ENCODE data around the gene CIAPIN1. TPM values are rescaled to one million over a fixed set of nuclear protein-coding genes. Genes with fewer than 3 reads are reported as not detected.

Gene CIAPIN1
- total RNA-seq (27.1 TPM), polyA plus RNA-seq (10 to 100 TPM; 49.2 to 56.5 (median 53.3) TPM)

- peak within 1 kb of the TSS; percentile 92 to 98 (median 96) for H3K4me3 Mint-ChIP-seq
- H3K4me3 ChIP-seq (ENCODE audit: low read depth, low read length) = peak within 1 kb of the TSS; percentile 93
- H3K27me3 Mint-ChIP-seq = no peaks in the 10 kb centered on the region
- ATAC-seq (ENCODE audit: low read depth in 2 of 2) = peak; percentile 99 to 100
- peaks cover 17% of the 10 kb centered on the region for H3K36me3 ChIP-seq (ENCODE audit: control insufficient read depth, insufficient read depth, low read length)
- H3K4me1 Mint-ChIP-seq = peaks cover 18 to 44% (median 26%) of the 10 kb centered on the region in 4 donors
- H3K9me3 Mint-ChIP-seq = peaks cover 0 to 1% (median 0%) of the 10 kb centered on the region in 7 donors
- H3K36me3 Mint-ChIP-seq = peaks cover 6% of the 10 kb centered on the region
- peaks cover 23% of the 10 kb centered on the region for H3K4me1 ChIP-seq (ENCODE audit: control insufficient read depth, insufficient read depth, low read length, poor library complexity, severe bottlenecking)
- no peaks in the 10 kb centered on the region for H3K9me3 ChIP-seq (ENCODE audit: control insufficient read depth in 2 of 2, low read length in 2 of 2)
- peak; percentile 90 to 95 (median 91) for DNase-seq
- peak within 1 kb of the TSS; percentile 78 to 92 (median 91) for H3K27ac Mint-ChIP-seq
- no peaks in the 10 kb centered on the region for H3K27me3 ChIP-seq (ENCODE audit: control insufficient read depth, insufficient read depth, low read length)
- peak within 1 kb of the TSS; percentile 75 for H3K27ac ChIP-seq (ENCODE audit: insufficient read depth, low read length, poor library complexity, severe bottlenecking)
These were observed at the start of gene CIAPIN1, which contains the start of gene COQ9 for GRCh38 chr16:57447186-57447962. TSS of gene CIAPIN1 (minus strand) at chr16:57447385. CDS start at chr16:57440928, 6,457 bp downstream. TSS of gene COQ9 (plus strand) at chr16:57447479. CDS start at chr16:57447506, 27 bp downstream.

DNA sequence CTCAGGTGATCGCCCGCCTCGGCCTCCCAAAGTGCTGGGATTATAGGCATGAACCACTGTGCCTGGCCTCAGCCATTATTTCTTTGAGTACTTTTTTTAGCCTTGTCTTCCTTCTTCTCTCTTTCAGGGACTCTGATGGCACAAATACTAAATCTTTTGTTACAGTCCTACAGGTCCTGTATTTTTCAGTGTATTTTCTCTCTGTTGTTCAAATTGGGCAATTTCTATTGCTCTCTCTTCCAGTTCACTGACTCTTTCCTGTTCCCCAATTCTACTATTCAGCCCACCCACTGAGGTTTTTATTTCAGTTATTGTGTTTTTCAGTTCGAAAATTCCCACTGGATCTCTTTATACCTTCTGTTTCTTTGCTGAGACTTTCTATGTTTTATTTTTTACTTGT is 46.6 kb upstream of the CIAPIN1 start:
- H3K27me3 Mint-ChIP-seq = peaks cover 29% of the 10 kb centered on the region
- H3K36me3 Mint-ChIP-seq = no peaks in the 10 kb centered on the region
- DNase-seq (no peak), ATAC-seq (ENCODE audit: low read depth in 2 of 2) (no peak)
- no peak overlapping the region for H3K4me3 ChIP-seq (ENCODE audit: low read depth, low read length)
- H3K9me3 ChIP-seq (ENCODE audit: control insufficient read depth in 2 of 2, low read length in 2 of 2) = no peaks in the 10 kb centered on the region
- no peaks in the 10 kb centered on the region for H3K27me3 ChIP-seq (ENCODE audit: control insufficient read depth, insufficient read depth, low read length)
- no peak overlapping the region for H3K27ac Mint-ChIP-seq
- no peaks in the 10 kb centered on the region for H3K36me3 ChIP-seq (ENCODE audit: control insufficient read depth, insufficient read depth, low read length)
- no peaks in the 10 kb centered on the region for H3K4me1 ChIP-seq (ENCODE audit: control insufficient read depth, insufficient read depth, low read length, poor library complexity, severe bottlenecking)
- H3K9me3 Mint-ChIP-seq = peaks cover 0 to under 1% (median 0%) of the 10 kb centered on the region in 7 donors
- no peak overlapping the region for H3K4me3 Mint-ChIP-seq
- no peak overlapping the region for H3K27ac ChIP-seq (ENCODE audit: insufficient read depth, low read length, poor library complexity, severe bottlenecking)
- H3K4me1 Mint-ChIP-seq = no peaks in the 10 kb centered on the region

DNA sequence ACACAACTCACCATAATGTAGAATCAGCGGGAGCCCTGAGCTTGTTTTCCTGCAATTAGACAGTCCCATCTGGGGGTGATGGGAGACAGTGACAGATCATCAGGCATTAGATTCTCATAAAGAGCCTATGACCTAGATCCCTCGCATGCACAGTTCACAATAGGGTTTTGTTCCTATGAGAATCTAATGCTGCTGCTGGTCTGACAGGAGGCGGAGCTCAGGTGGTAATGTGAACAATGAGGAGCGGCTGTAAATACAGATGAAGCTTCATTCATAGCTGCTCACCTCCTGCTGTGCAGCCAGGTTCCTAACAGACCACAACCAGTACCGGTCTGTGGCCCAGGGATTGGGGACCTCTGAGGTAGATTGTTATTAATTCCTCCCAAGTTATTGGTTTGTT is 42.0 kb upstream of the CIAPIN1 start:
- Histone ChIP-seq H3K4me3 (ENCODE audit: low read depth, low read length) (no peak overlapping the region), H3K27me3 (ENCODE audit: control insufficient read depth, insufficient read depth, low read length) (no peaks in the 10 kb centered on the region), H3K9me3 (ENCODE audit: control insufficient read depth in 2 of 2, low read length in 2 of 2) (no peaks in the 10 kb centered on the region), H3K4me1 (ENCODE audit: control insufficient read depth, insufficient read depth, low read length, poor library complexity, severe bottlenecking) (peaks cover 15% of the 10 kb centered on the region), H3K36me3 (ENCODE audit: control insufficient read depth, insufficient read depth, low read length) (no peaks in the 10 kb centered on the region), H3K27ac (ENCODE audit: insufficient read depth, low read length, poor library complexity, severe bottlenecking) (no peak overlapping the region)
- Mint-ChIP-seq H3K9me3 (peaks cover 0 to 2% (median 0%) of the 10 kb centered on the region in 7 donors), H3K36me3 (no peaks in the 10 kb centered on the region), H3K27ac (no peak overlapping the region), H3K4me3 (peak overlapping the region in 1 of 4 donors; percentile 29), H3K4me1 (peaks cover 0 to 26% (median 9%) of the 10 kb centered on the region in 4 donors), H3K27me3 (peaks cover 33% of the 10 kb centered on the region)
- ATAC-seq (ENCODE audit: low read depth in 2 of 2) (no peak), DNase-seq (no peak)

GRCh38 chr16:57486858-57487834 is 40.0 kb upstream of the CIAPIN1 start:
- no peaks in the 10 kb centered on the region for H3K9me3 ChIP-seq (ENCODE audit: control insufficient read depth in 2 of 2, low read length in 2 of 2)
- Mint-ChIP-seq H3K27ac (peak overlapping the region; percentile 13 to 47 (median 43)), H3K27me3 (peaks cover 25% of the 10 kb centered on the region), H3K4me1 (peaks cover 0 to 29% (median 9%) of the 10 kb centered on the region in 4 donors), H3K36me3 (no peaks in the 10 kb centered on the region), H3K9me3 (peaks cover 0 to 2% (median 0%) of the 10 kb centered on the region in 7 donors), H3K4me3 (peak overlapping the region; percentile 69 to 87 (median 76))
- H3K27ac ChIP-seq (ENCODE audit: insufficient read depth, low read length, poor library complexity, severe bottlenecking) = no peak overlapping the region
- H3K4me3 ChIP-seq (ENCODE audit: low read depth, low read length) = no peak overlapping the region
- H3K4me1 ChIP-seq (ENCODE audit: control insufficient read depth, insufficient read depth, low read length, poor library complexity, severe bottlenecking) = peaks cover 15% of the 10 kb centered on the region
- DNase-seq (no peak), ATAC-seq (ENCODE audit: low read depth in 2 of 2) (no peak)
- no peaks in the 10 kb centered on the region for H3K36me3 ChIP-seq (ENCODE audit: control insufficient read depth, insufficient read depth, low read length)
- no peaks in the 10 kb centered on the region for H3K27me3 ChIP-seq (ENCODE audit: control insufficient read depth, insufficient read depth, low read length)

GRCh38 chr16:57485916-57486857 is 39.0 kb upstream of the CIAPIN1 start, which contains the start of gene DOK4:
TSS of gene DOK4 (minus strand) at chr16:57486493. CDS start at chr16:57479507, 6,986 bp downstream.
- Histone ChIP-seq H3K36me3 (ENCODE audit: control insufficient read depth, insufficient read depth, low read length) (no peaks in the 10 kb centered on the region), H3K4me1 (ENCODE audit: control insufficient read depth, insufficient read depth, low read length, poor library complexity, severe bottlenecking) (peaks cover 15% of the 10 kb centered on the region), H3K27me3 (ENCODE audit: control insufficient read depth, insufficient read depth, low read length) (no peaks in the 10 kb centered on the region), H3K27ac (ENCODE audit: insufficient read depth, low read length, poor library complexity, severe bottlenecking) (no peak within 1 kb of the TSS), H3K9me3 (ENCODE audit: control insufficient read depth in 2 of 2, low read length in 2 of 2) (no peaks in the 10 kb centered on the region), H3K4me3 (ENCODE audit: low read depth, low read length) (no peak within 1 kb of the TSS)
- DNase-seq (peak; percentile 63 to 74 (median 63)), ATAC-seq (ENCODE audit: low read depth in 2 of 2) (peak; percentile 89 to 98)
- H3K9me3 Mint-ChIP-seq = peaks cover 0 to 2% (median 0%) of the 10 kb centered on the region in 7 donors
- H3K27ac Mint-ChIP-seq = peak within 1 kb of the TSS; percentile 47 to 83 (median 60)
- peaks cover 16% of the 10 kb centered on the region for H3K27me3 Mint-ChIP-seq
- no peaks in the 10 kb centered on the region for H3K36me3 Mint-ChIP-seq
- peak within 1 kb of the TSS; percentile 85 to 91 (median 88) for H3K4me3 Mint-ChIP-seq
- peaks cover 0 to 29% (median 9%) of the 10 kb centered on the region in 4 donors for H3K4me1 Mint-ChIP-seq

DNA sequence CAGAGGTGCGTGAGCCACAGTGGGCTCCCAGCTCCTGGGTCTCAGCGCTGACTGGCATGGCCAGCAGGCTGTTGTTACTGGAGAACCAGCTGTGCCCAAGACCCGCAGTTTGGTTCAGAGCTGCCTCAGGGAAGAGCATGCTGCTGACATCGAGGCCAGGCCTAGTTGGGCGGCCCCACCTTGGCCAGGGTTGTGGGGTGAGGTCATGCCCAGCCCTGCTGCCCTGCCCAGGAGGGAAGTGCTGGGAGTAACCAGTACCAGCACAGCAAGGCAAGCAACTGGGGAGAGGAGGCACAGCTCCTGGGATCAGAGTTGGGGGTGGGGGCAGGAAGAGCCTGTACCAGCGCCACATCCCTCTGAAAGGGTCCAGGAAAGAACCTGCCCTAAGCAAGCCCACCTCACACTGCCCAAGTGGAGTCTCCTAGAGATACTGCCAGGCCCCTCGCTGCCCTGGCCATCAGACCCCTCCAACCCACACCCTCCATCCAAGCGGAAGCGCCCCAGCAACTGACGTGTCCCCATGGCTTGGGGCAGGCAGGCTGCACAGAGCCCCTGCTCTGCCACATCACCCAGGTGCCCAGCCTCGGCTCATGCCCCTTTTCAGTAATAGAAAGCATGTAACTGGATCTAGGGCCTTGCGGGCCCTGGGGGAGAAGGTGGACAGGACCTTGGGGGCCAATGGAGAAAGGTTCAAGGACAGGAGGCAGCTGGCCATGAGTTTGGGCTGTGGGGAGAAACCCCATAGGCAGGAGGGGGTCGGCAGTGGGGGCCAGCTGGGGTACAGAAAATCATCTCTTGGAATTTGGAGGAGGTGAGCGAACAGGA is 38.1 kb upstream of the CIAPIN1 start:
- no peaks in the 10 kb centered on the region for H3K36me3 Mint-ChIP-seq
- H3K4me3 ChIP-seq (ENCODE audit: low read depth, low read length) = no peak overlapping the region

More for the DNA sequence above, 38.1 kb upstream of the CIAPIN1 start:
- no peaks in the 10 kb centered on the region for H3K9me3 ChIP-seq (ENCODE audit: control insufficient read depth in 2 of 2, low read length in 2 of 2)
- Mint-ChIP-seq H3K27me3 (peaks cover 16% of the 10 kb centered on the region), H3K4me1 (peaks cover 0 to 29% (median 9%) of the 10 kb centered on the region in 4 donors), H3K27ac (peak overlapping the region in 2 of 3 donors; percentile 60 to 83), H3K9me3 (peaks cover 0 to 2% (median 0%) of the 10 kb centered on the region in 7 donors), H3K4me3 (peak overlapping the region; percentile 68 to 91 (median 87))
- H3K27me3 ChIP-seq (ENCODE audit: control insufficient read depth, insufficient read depth, low read length) = no peaks in the 10 kb centered on the region
- no peak for DNase-seq
- no peak overlapping the region for H3K27ac ChIP-seq (ENCODE audit: insufficient read depth, low read length, poor library complexity, severe bottlenecking)
- peaks cover 15% of the 10 kb centered on the region for H3K4me1 ChIP-seq (ENCODE audit: control insufficient read depth, insufficient read depth, low read length, poor library complexity, severe bottlenecking)
- H3K36me3 ChIP-seq (ENCODE audit: control insufficient read depth, insufficient read depth, low read length) = no peaks in the 10 kb centered on the region
- no peak for ATAC-seq (ENCODE audit: low read depth in 2 of 2)
